Esophagus squamous epithelium (tissue), 4 donors: Measurements from ENCODE around the gene ARFGAP3.

ENCODE experiments used
- CTCF ChIP-seq, 6 experiments: fragments of 450-650 bp in 4 of 6; fragments of 200-600 bp in 2 of 6; sonication (generic) in 2 of 6; IDR thresholded peaks; one replicate each; pipeline ENCODE4 v1.5.1; 2016 to 2019; ENCODE audit warnings: antibody characterized with exemption in 6 of 6, mild to moderate bottlenecking in 4 of 6, moderate library complexity in 4 of 6
- POLR2A ChIP-seq, 4 donors: fragments of 450-650 bp; IDR thresholded peaks; one replicate each; pipeline ENCODE4 v1.6.1; 2017; ENCODE audit warnings: antibody characterized with exemption in 4 of 4, mild to moderate bottlenecking in 4 of 4, moderate library complexity in 3 of 4

- TF ChIP-seq CTCF (IDR thresholded peaks at IDR 0.05) (no peak), POLR2A (IDR thresholded peaks at IDR 0.05) (no peak)
Observed at GRCh38 chr22:42788021-42788420, 69.1 kb downstream of the ARFGAP3 start.
